B cell (primary cell): ENCODE results near the gene EEFSEC. TPM values are rescaled to one million over a fixed set of nuclear protein-coding genes. Genes with fewer than 3 reads are reported as not detected.

ENCODE experiments used
- ATAC-seq: fragments of 200-7000 bp; cut with Tn5 transposase; one replicate; pipeline ENCODE4 v1.10.0; 2021; ENCODE audit warnings: low read depth, mild to moderate bottlenecking, moderate number of reproducible peaks, moderate library complexity
- CTCF ChIA-PET: fragments of 350-600 bp; sonication (Branson Sonifier 250); formaldehyde crosslinking; loops from one replicate; lab custom pipeline; 2021; ENCODE audit warnings: antibody characterized with exemption, inconsistent platforms; lab: Charles Lee
- POLR2A ChIA-PET: fragments of 350-600 bp; sonication (Branson Sonifier 250); formaldehyde crosslinking; loops from one replicate; lab custom pipeline; 2021; ENCODE audit warnings: antibody characterized with exemption; lab: Charles Lee
- DNase-seq: peaks from one replicate; pipeline ENCODE4 v3.0.0; 2013
- H2AFZ ChIP-seq: 2 replicates; pipeline ENCODE4 v1.6.1; 2012; ENCODE audit warnings: mild to moderate bottlenecking, low read depth, low read length; ENCODE audit not compliant: insufficient read depth, poor library complexity, severe bottlenecking
- H3K27ac ChIP-seq, 2 donors: 1 replicate in 1 of 2; 2 replicates in 1 of 2; pipeline ENCODE4 v1.5.1; 2012 to 2013; ENCODE audit warnings: low read length in 2 of 2, mild to moderate bottlenecking in 2 of 2, moderate library complexity in 1 of 2
- H3K27me3 ChIP-seq, 4 experiments: fragments of 200-600 bp in 1 of 4; sonication (generic) in 1 of 4; replicated peaks in 1 of 4; 1 replicate in 2 of 4; 2 replicates in 2 of 4; pipeline versions ENCODE4 v1.6.1 to v1.7.0; 2013 to 2016; ENCODE audit warnings: low read length in 3 of 4, mild to moderate bottlenecking in 2 of 4, mixed read lengths in 1 of 4, moderate library complexity in 1 of 4; ENCODE audit not compliant: insufficient read depth in 4 of 4, control insufficient read depth in 3 of 4; ENCODE audit errors: control extremely low read depth in 1 of 4
- H3K36me3 ChIP-seq, 2 experiments: replicated peaks in 1 of 2; 1 replicate in 1 of 2; 2 replicates in 1 of 2; pipeline versions ENCODE4 v1.6.1 to v1.7.1; 2013; ENCODE audit warnings: low read length in 1 of 2; ENCODE audit not compliant: insufficient read depth in 2 of 2, control insufficient read depth in 1 of 2; ENCODE audit errors: control extremely low read depth in 1 of 2, extremely low read depth in 1 of 2
- H3K4me1 ChIP-seq, 2 donors: fragments of 200-600 bp in 1 of 2; sonication (generic) in 1 of 2; 1 replicate in 1 of 2; 2 replicates in 1 of 2; pipeline versions ENCODE4 v1.5.1 to v1.6.1; 2013 to 2017; ENCODE audit warnings: low read length in 2 of 2; ENCODE audit not compliant: control insufficient read depth in 2 of 2, insufficient read depth in 2 of 2
- H3K4me2 ChIP-seq: replicated peaks from 2 replicates; pipeline ENCODE3; 2012; ENCODE audit warnings: mild to moderate bottlenecking, low read depth, low read length; ENCODE audit not compliant: poor library complexity, severe bottlenecking
- H3K4me3 ChIP-seq, 5 experiments: fragments of 200-600 bp in 1 of 5; sonication (generic) in 1 of 5; 1 replicate in 3 of 5; 2 replicates in 2 of 5; pipeline versions ENCODE4 v1.5.1 to v1.7.0; 2011 to 2016; ENCODE audit warnings: low read length in 4 of 5, mild to moderate bottlenecking in 4 of 5, low read depth in 2 of 5, control low read depth in 1 of 5, moderate library complexity in 1 of 5; ENCODE audit not compliant: insufficient read depth in 1 of 5; ENCODE audit errors: control extremely low read depth in 1 of 5, extremely low read depth in 1 of 5
- H3K79me2 ChIP-seq: fragments of 200-600 bp; sonication (generic); one replicate; pipeline ENCODE4 v1.6.0; 2016; ENCODE audit warnings: low read length; ENCODE audit not compliant: control insufficient read depth, insufficient read depth
- H3K9ac ChIP-seq: fragments of 200-600 bp; sonication (generic); 2 replicates; pipeline ENCODE4 v1.6.1; 2017; ENCODE audit warnings: mild to moderate bottlenecking, low read length, moderate library complexity
- H3K9me3 ChIP-seq, 3 donors: one replicate each; pipeline versions ENCODE4 v1.6.1 to v1.7.1; 2013; ENCODE audit warnings: low read length in 2 of 3; ENCODE audit not compliant: control insufficient read depth in 2 of 3, insufficient read depth in 1 of 3; ENCODE audit errors: control extremely low read depth in 1 of 3
- H4K20me1 ChIP-seq: 2 replicates; pipeline ENCODE4 v1.6.0; 2012; ENCODE audit warnings: mild to moderate bottlenecking, low read length; ENCODE audit not compliant: insufficient read depth, control insufficient read depth, poor library complexity, severe bottlenecking
- H3K27ac Mint-ChIP-seq: one replicate; pipeline ENCODE4 v1.8.0; 2021; ENCODE audit warnings: mixed read lengths
- H3K27me3 Mint-ChIP-seq: one replicate; pipeline ENCODE4 v1.8.0; 2021; ENCODE audit warnings: mixed read lengths
- H3K4me1 Mint-ChIP-seq: one replicate; pipeline ENCODE4 v1.8.0; 2021; ENCODE audit warnings: mixed read lengths
- H3K4me3 Mint-ChIP-seq: one replicate; pipeline ENCODE4 v1.8.0; 2021; ENCODE audit warnings: mixed read lengths
- H3K9me3 Mint-ChIP-seq: one replicate; pipeline ENCODE4 v1.8.0; 2022; ENCODE audit warnings: mixed read lengths; ENCODE audit not compliant: insufficient read depth
- CTCF ChIP-seq: fragments of 200-600 bp; IDR thresholded peaks from one replicate; pipeline ENCODE4 v1.8.0; 2022; ENCODE audit warnings: antibody characterized with exemption, mild to moderate bottlenecking
- EZH2 ChIP-seq: IDR thresholded peaks from 2 replicates; pipeline ENCODE4 v1.6.1; 2012; ENCODE audit warnings: borderline replicate concordance, low read depth, mild to moderate bottlenecking, moderate library complexity, low read length; ENCODE audit not compliant: insufficient read depth, poor library complexity, severe bottlenecking
- WGBS: methylation state at CpG from one replicate; pipeline ENCODE4 v1.1.5; 2013; ENCODE audit warnings: missing lambda C conversion rate; ENCODE audit not compliant: insufficient coverage; 5-methylcytosine and 5-hydroxymethylcytosine counted together
- intact Hi-C: fragments of 100-400 bp; cut with micrococcal nuclease; formaldehyde crosslinking; loops from one replicate; pipeline ENCODE4 v1.10.0; 2022
- polyA plus RNA-seq: library from polyadenylated mRNA; depleted of rRNA; stranded (reverse); fragments of >200 nt; gene quantifications from 2 replicates; pipeline ENCODE4 v1.2.3, GENCODE V29; 2012
- total RNA-seq, 2 donors: library from RNA; stranded (reverse); fragments of 120-200 nt in 1 of 2; gene quantifications; 1 replicate in 1 of 2; 2 replicates in 1 of 2; pipeline versions ENCODE4 v1.2.3 to v1.2.4, GENCODE V29; 2013 to 2022

Gene EEFSEC
- total and polyA plus RNA-seq, 2 donors (not counting 1 experiment from before 2014, with no cell fraction given), result 17.9 to 18.4 TPM

GRCh38 chr3:128310286-128311058 is 157.2 kb downstream of the EEFSEC start:
- no peak for DNase-seq
- no peak overlapping the region for H3K27ac ChIP-seq
- no peaks in the 10 kb centered on the region for H3K4me1 ChIP-seq
- CTCF ChIA-PET, result no interaction called here
- no peak overlapping the region for H3K9ac ChIP-seq
- no peak overlapping the region for H3K27ac Mint-ChIP-seq
- TF ChIP-seq EZH2 (no peak), CTCF (no peak)
- no peaks in the 10 kb centered on the region for H3K79me2 ChIP-seq
- H3K27me3 Mint-ChIP-seq, result no peaks in the 10 kb centered on the region
- no peaks in the 10 kb centered on the region for H4K20me1 ChIP-seq
- intact Hi-C loops, result no loop called here
- no peaks in the 10 kb centered on the region for H3K4me1 Mint-ChIP-seq
- no peak overlapping the region for H3K4me2 ChIP-seq
- POLR2A ChIA-PET, result no interaction called here
- H3K27me3 ChIP-seq, result no peaks in the 10 kb centered on the region
- H3K4me3 Mint-ChIP-seq, result no peak overlapping the region
- peaks cover 3 to 13% of the 10 kb centered on the region in 2 experiments for H3K36me3 ChIP-seq
- H3K4me3 ChIP-seq, result no peak overlapping the region
- ATAC-seq, result no peak
- 100% methylated on average over 3 of the region's 4 CpGs for WGBS
- H2AFZ ChIP-seq, result no peak overlapping the region
- H3K9me3 ChIP-seq, result no peaks in the 10 kb centered on the region
- no peaks in the 10 kb centered on the region for H3K9me3 Mint-ChIP-seq

GRCh38 chr3:128311441-128311844 is 158.2 kb downstream of the EEFSEC start:
- ChIA-PET POLR2A (no interaction called here), CTCF (no interaction called here)
- no peaks in the 10 kb centered on the region for H4K20me1 ChIP-seq
- Mint-ChIP-seq H3K27ac (no peak overlapping the region), H3K27me3 (no peaks in the 10 kb centered on the region), H3K9me3 (no peaks in the 10 kb centered on the region), H3K4me3 (no peak overlapping the region), H3K4me1 (no peaks in the 10 kb centered on the region)
- WGBS, result 97% methylated on average over 4 of the region's 5 CpGs
- no peak overlapping the region for H3K4me2 ChIP-seq
- ATAC-seq (no peak), DNase-seq (no peak)
- H3K4me3 ChIP-seq, result no peak overlapping the region
- no peak overlapping the region for H3K9ac ChIP-seq
- intact Hi-C loops, result no loop called here
- H3K36me3 ChIP-seq, result peaks cover 0 to 13% of the 10 kb centered on the region in 2 experiments
- H2AFZ ChIP-seq, result no peak overlapping the region
- no peaks in the 10 kb centered on the region for H3K27me3 ChIP-seq
- no peaks in the 10 kb centered on the region for H3K9me3 ChIP-seq
- no peaks in the 10 kb centered on the region for H3K79me2 ChIP-seq
- no peak for TF ChIP-seq EZH2
- no peak for TF ChIP-seq CTCF
- no peak overlapping the region for H3K27ac ChIP-seq
- no peaks in the 10 kb centered on the region for H3K4me1 ChIP-seq
